Measurements from ENCODE around the gene NUDT2.
"Not testable (repeated sequence)": the region's sequence is repeated elsewhere in the genome, so short reads cannot be mapped to it uniquely, and the experiment has no call there.

Gene NUDT2

GRCh38 chr9:34335376-34335775 is 6.0 kb downstream of the NUDT2 start:
- DNase-seq (ENCODE audit: low spot score) = no peak

GRCh38 chr9:34337403-34337802 is 8.0 kb downstream of the NUDT2 start:
- DNase-seq (ENCODE audit: low spot score) = no peak

GRCh38 chr9:34338079-34338478 is 8.7 kb downstream of the NUDT2 start:
- not testable (repeated sequence) for DNase-seq (ENCODE audit: low spot score)

- no peak for DNase-seq (ENCODE audit: low spot score)
These were observed 9.5 kb downstream of the NUDT2 start for GRCh38 chr9:34338665-34339385.

GRCh38 chr9:34341659-34342295 is 12.4 kb downstream of the NUDT2 start:
- no peak for DNase-seq (ENCODE audit: low spot score)

- no peak for DNase-seq (ENCODE audit: low spot score)
These were observed 13.7 kb downstream of the NUDT2 start for GRCh38 chr9:34343090-34343489.

GRCh38 chr9:34343605-34344004 is 14.2 kb downstream of the NUDT2 start:
- DNase-seq (ENCODE audit: low spot score) = no peak

- no peak for DNase-seq (ENCODE audit: low spot score)
These were observed 17.8 kb downstream of the NUDT2 start for GRCh38 chr9:34346873-34347799.

- DNase-seq (ENCODE audit: low spot score) = no peak
These were observed 18.4 kb downstream of the NUDT2 start for GRCh38 chr9:34347800-34348158.

- no peak for DNase-seq (ENCODE audit: low spot score)
These were observed 20.0 kb downstream of the NUDT2 start for GRCh38 chr9:34349324-34349723.

GRCh38 chr9:34352122-34352652 is 22.8 kb downstream of the NUDT2 start:
- DNase-seq (ENCODE audit: low spot score) = not testable (repeated sequence)

GRCh38 chr9:34352957-34353356 is 23.6 kb downstream of the NUDT2 start:
- not testable (repeated sequence) for DNase-seq (ENCODE audit: low spot score)

- no peak for DNase-seq (ENCODE audit: low spot score)
These were observed 33.3 kb downstream of the NUDT2 start for GRCh38 chr9:34362614-34363214.

GRCh38 chr9:34363619-34364351 is 34.4 kb downstream of the NUDT2 start:
- DNase-seq (ENCODE audit: low spot score) = no peak

GRCh38 chr9:34365282-34365681 is 35.9 kb downstream of the NUDT2 start:
- no peak for DNase-seq (ENCODE audit: low spot score)

- DNase-seq (ENCODE audit: low spot score) = no peak
These were observed 37.0 kb downstream of the NUDT2 start for GRCh38 chr9:34366365-34366764.

- DNase-seq (ENCODE audit: low spot score) = not testable (repeated sequence)
These were observed 38.5 kb downstream of the NUDT2 start for GRCh38 chr9:34367751-34368410.

GRCh38 chr9:34368796-34369195 is 39.4 kb downstream of the NUDT2 start:
- DNase-seq (ENCODE audit: low spot score) = not testable (repeated sequence)

GRCh38 chr9:34369636-34370035 is 40.3 kb downstream of the NUDT2 start:
- DNase-seq (ENCODE audit: low spot score) = no peak

GRCh38 chr9:34370335-34370969 is 41.1 kb downstream of the NUDT2 start:
- DNase-seq (ENCODE audit: low spot score) = no peak
